ENCODE data around the gene GUCA1A.

DNA sequence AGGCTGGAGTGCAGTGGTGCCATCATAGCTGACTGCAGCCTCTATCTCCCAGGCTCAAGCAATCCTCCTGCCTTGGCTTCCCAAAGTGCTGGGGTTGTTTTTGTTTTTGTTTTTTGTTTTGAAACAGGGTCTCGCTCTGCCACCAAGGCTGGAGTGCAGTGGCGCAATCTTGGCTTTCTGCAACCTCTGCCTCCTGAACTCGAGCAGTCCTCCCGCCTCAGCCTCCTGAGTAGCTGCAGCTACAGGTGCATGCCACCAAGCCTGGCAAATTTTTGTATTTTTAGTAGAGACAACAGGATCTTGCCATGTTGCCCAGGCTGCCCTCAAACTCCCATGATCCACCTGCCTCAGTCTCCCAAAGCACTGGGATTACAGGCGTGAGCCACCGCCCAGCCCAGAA, 35.0 kb upstream of the GUCA1A start:
- no peak for TF ChIP-seq EZH2 (IDR thresholded peaks at IDR 0.05)
- no peak for TF ChIP-seq POLR2AphosphoS5 (IDR thresholded peaks at IDR 0.05; ENCODE audit: borderline replicate concordance, low read depth, low read length)

Data from SK-N-MC (cell line).